Activated naive CD4-positive, alpha-beta T cell treated with Interleukin-2 at 50 U/mL for 16 hours (primary cell): Measurements from ENCODE around the gene CHRDL2.
"Not testable (repeated sequence)": the region's sequence is repeated elsewhere in the genome, so short reads cannot be mapped to it uniquely, and the experiment has no call there.

Source experiments
- DNase-seq: peaks from one replicate; pipeline ENCODE4 v3.0.0-alpha.2; 2020

Gene CHRDL2

GRCh38 chr11:74731301-74732094 is at the start of gene CHRDL2:
Gene CHRDL2 (minus strand): TSS chr11:74731426. CDS start chr11:74730888, 538 bp downstream.
- no peak for DNase-seq

DNA sequence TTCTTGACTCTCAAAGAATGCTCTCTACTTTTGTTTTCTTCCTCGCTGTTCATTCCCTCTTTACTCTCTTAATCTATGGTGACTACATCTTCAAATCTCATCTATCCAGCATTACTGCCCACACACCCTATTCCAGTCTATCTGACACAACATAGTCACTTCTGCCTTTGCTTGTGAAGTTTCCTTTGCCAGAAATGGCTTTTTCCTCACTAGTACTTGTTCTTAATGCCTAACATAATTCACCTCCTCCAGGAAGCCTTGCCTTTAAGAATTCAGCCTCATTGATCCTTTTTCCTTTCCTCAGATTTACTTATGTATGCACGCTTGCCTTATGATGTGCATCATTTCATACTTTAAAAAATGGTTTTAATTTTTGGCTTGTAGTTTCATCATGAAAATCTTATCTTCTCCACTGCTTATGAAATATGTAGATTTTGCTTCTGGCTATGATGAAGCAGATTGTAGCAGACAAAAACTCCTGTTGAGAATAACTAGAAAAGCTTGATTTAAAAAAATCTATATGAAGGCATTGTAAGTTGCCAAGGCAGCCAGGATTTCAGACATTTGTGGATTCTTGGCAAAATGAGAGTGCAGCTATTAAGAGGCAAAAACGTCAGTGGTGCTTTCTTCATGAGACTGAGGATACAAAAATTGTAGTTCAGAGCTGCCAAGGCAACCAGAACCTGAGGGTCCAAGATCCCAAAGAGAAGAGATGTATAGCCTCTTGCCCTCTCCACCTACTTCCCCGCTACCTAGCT is 49.2 kb upstream of the CHRDL2 start:
- DNase-seq: no peak

DNA sequence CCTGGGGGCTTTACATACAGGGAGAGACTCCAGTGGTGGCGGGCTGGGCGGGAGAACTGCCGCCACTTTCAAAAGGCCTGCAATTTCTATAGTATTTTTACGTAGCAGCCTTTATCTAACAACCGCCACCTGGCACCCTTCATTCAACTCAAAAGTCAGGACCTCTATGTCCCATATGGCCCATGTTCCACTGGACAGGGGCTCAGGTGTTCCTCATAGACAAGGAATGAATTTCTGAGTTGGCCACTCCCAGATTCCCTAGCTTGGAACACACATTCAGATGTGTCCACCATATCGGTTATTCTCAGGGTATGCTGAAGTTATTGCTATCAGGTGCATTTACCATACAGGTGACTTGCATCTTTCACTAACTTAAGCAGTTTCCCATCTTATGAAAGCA is 47.4 kb upstream of the CHRDL2 start:
- no peak for DNase-seq

DNA sequence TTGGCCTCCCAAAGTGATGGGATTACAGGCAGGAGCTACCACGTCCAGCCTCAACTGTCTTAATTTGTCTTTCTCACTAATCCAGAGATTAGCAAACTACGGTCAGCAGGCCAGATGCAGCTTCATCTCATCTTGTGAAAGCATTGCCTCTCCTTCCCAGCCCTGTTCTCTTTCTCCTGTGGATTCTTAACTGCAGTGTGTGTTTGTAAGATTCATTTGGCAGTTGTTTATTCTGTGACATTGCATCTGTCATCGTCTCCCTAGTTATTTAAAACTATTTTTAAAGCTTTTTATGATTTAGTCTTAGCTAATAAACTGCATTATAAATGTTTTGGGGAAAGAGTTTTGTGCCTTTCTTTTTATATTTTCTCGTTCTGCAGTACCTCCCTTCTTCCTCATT is 46.7 kb upstream of the CHRDL2 start:
- no peak for DNase-seq

- no peak for DNase-seq
Observed at GRCh38 chr11:74777038-74777437, 45.8 kb upstream of the CHRDL2 start.

GRCh38 chr11:74776546-74776945 is 45.3 kb upstream of the CHRDL2 start:
- DNase-seq: no peak

GRCh38 chr11:74775762-74776161 is 44.5 kb upstream of the CHRDL2 start:
- DNase-seq: no peak

GRCh38 chr11:74773476-74773875 is 42.2 kb upstream of the CHRDL2 start:
- no peak for DNase-seq

DNA sequence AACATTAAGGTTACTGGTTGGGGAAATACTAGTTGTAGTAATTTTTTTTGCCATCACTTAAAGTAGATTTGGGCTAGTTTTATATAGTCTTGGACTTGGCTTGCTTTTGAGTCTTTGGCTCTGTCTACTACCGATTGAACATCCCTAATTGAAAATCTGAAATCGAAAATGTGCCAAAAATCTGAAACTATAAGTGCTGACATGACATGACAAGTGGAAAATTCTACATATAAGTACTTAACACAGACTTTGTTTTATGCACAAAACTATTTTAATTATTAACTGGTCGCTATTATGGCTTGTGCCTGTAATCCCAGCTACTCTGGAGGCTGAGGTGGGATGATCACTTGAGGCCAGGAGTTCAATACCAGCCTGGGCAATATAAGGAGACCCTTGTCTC is 39.9 kb upstream of the CHRDL2 start:
- DNase-seq: no peak

DNA sequence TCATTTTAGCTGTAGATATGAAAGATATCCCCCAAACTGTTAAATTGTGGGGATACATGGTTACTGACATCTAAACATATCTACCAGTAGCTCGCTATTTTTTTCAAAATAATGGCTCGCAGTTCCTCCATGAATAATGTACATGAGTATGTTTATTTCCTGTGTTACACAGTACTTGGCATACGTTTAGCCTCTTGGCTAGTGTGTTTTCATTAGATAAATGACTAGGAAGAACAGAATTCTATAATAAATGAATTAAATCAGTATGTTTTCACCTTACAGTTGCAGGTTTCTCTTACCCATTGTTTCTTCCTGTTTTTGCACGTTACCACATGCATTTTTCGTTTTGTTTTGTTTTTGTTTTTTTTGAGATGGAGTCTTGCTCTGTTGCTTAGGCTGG is 39.2 kb upstream of the CHRDL2 start:
- DNase-seq: no peak

DNA sequence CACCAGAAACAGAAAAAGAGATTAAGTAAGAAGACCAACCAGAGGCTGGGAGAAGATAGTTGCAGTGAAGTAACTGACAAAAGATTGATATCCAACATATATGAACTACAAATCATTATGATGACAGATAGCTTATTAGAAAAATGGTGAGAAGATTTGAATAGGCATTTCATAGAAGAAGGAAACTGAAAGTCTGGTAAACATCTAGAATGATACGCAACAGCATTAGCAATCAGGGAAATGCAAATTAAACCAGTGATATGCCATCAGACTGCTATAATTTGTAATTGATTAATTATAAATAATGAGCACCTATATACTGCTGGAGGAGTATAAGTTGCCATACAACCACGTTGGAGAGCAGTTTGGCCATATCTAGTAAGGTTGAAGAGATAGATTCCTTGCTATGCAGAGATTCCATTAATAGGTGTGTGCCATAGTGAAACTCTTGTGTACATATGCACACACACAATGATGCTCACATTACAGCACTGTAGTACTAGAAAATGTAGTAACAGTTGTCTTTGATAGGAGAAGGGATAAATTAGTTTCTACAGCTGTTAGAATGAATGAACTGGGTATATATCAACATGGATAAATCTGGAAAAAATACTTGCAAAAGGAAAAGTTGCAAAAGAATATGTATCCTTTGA is 38.0 kb upstream of the CHRDL2 start:
- DNase-seq: no peak

- peak; percentile 57 for DNase-seq
Observed at GRCh38 chr11:74768172-74768651, 37.0 kb upstream of the CHRDL2 start.

- DNase-seq: no peak
Observed at GRCh38 chr11:74766905-74767304, 35.7 kb upstream of the CHRDL2 start.

DNA sequence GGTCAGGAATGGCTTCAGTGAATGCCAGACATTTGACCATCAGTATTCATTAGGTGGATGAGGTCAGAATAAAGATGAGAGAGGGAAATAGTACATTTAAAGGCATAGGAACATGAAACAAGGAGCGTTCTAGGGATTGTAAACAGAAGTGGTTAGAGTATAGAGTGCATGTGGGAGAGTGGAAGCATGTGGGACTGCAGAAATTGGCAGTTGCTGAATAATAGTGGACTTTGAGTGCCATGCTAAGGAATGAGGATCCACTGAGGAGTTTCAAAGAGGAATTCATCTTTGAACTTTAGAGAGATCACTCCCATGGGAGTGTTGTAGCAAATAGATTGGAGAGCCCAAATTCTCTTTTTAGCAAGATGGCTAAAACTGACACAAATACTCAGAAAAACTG is 25.3 kb upstream of the CHRDL2 start:
- DNase-seq: no peak

- DNase-seq: no peak
Observed at GRCh38 chr11:74755395-74755995, 24.3 kb upstream of the CHRDL2 start.

- DNase-seq: no peak
Observed at GRCh38 chr11:74754507-74755252, 23.5 kb upstream of the CHRDL2 start.

- DNase-seq: no peak
Observed at GRCh38 chr11:74751303-74751702, 20.1 kb upstream of the CHRDL2 start.

DNA sequence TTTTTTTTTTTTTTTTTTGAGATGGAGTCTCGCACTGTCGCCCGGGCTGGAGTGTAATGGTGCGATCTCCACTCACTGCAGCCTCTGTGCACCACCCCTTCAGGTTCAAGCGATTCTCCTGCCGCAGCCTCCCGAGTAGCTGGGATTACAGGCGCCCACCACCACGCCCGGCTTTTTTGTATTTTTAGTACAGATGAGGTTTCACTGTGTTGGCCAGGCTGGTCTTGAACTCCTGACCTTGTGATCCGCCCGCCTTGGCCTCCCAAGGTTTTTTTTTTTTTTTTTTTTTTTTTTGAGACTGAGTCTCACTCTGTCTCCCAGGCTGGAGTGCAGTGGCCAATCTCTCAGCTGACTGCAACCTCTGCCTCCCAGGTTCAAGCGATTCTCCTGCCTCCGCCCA is 19.4 kb upstream of the CHRDL2 start:
- DNase-seq: not testable (repeated sequence)

GRCh38 chr11:74749965-74750296 is 18.7 kb upstream of the CHRDL2 start:
- DNase-seq: no peak

DNA sequence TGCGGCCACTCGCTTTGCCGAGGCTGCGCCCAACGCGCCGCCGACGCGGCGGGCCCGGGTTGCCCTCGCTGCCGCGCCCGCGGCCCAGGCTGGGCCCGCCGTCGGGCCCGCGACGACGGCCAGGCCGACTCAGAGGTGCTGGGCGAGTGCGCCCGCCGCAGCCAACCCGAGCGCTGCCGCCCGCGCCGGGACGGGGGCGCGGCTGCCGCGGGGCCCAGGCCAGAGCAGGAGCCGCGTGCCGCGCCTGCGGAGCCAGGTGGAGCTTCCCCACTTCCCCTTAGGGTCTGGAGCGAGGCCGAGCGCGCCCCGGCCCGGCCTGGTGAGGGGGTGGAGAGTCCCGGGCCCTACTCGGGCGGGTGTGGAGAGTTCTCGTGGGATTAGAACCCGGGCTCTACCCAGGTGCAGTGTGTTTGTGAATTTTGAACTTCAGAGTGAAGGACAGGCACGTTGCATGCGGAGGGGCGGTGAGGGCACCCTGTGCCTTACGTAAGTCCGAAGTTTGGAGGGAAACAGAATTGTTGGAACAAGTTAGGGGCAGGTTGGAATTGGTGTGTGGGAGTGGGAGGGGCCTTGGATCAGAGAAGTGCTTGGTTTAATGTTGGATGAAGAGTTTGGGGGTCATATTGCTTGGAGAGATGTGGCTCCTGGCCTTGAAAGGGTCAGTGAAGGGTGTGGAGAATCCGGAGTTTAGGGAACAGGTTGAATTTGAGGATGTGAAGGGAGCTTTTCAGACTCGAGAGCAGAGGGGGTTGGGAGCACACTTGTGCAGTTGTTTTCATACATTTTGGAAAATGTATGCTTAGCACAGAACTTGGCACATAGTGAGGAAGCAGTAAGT is 18.1 kb upstream of the CHRDL2 start:
- DNase-seq: peak; percentile 60
